CD14-positive monocyte (primary cell): ENCODE measurements around the gene CACNA1C. TPM values are rescaled to one million over a fixed set of nuclear protein-coding genes. Genes with fewer than 3 reads are reported as not detected.

Experiments used
- DNase-seq, 3 donors: peaks; one replicate each; pipeline ENCODE4 v3.0.0-alpha.2; 2011 to 2022
- H2AFZ ChIP-seq: 2 replicates; pipeline ENCODE4 v1.6.0; 2012; ENCODE audit warnings: mild to moderate bottlenecking, low read depth, low read length, inconsistent platforms; ENCODE audit not compliant: insufficient read depth, poor library complexity, severe bottlenecking
- H3K27ac ChIP-seq, 2 donors: 1 replicate in 1 of 2; 2 replicates in 1 of 2; pipeline ENCODE4 v1.5.1; 2012 to 2013; ENCODE audit warnings: low read length in 2 of 2, control low read depth in 1 of 2, inconsistent platforms in 1 of 2, low read depth in 1 of 2, mild to moderate bottlenecking in 1 of 2
- H3K27me3 ChIP-seq, 2 donors: one replicate each; pipeline versions ENCODE4 v1.6.0 to v1.6.1; 2011 to 2013; ENCODE audit warnings: low read length in 2 of 2; ENCODE audit not compliant: control insufficient read depth in 2 of 2, insufficient read depth in 2 of 2
- H3K36me3 ChIP-seq, 2 donors: replicated peaks in 1 of 2; 1 replicate in 1 of 2; 2 replicates in 1 of 2; pipeline versions ENCODE4 v1.5.1 to v1.6.1; 2012 to 2013; ENCODE audit warnings: low read length in 2 of 2, control low read depth in 1 of 2, inconsistent platforms in 1 of 2, mild to moderate bottlenecking in 1 of 2; ENCODE audit not compliant: insufficient read depth in 2 of 2, control insufficient read depth in 1 of 2
- H3K4me1 ChIP-seq, 2 donors: 1 replicate in 1 of 2; 2 replicates in 1 of 2; pipeline versions ENCODE4 v1.5.1 to v1.6.1; 2012 to 2013; ENCODE audit warnings: low read length in 2 of 2, control low read depth in 1 of 2, inconsistent platforms in 1 of 2, mild to moderate bottlenecking in 1 of 2, moderate library complexity in 1 of 2; ENCODE audit not compliant: insufficient read depth in 2 of 2, control insufficient read depth in 1 of 2
- H3K4me2 ChIP-seq: replicated peaks from 2 replicates; pipeline ENCODE3; 2012; ENCODE audit warnings: low read length, moderate library complexity, mild to moderate bottlenecking; ENCODE audit not compliant: poor library complexity, severe bottlenecking; ENCODE audit errors: extremely low read depth
- H3K4me3 ChIP-seq, 3 experiments: fragments of 200-600 bp in 1 of 3; sonication (generic) in 1 of 3; replicated peaks in 1 of 3; 1 replicate in 2 of 3; 2 replicates in 1 of 3; pipeline ENCODE4 v1.5.1; 2011 to 2013; ENCODE audit warnings: low read length in 3 of 3, mild to moderate bottlenecking in 3 of 3, control low read depth in 2 of 3, low read depth in 2 of 3, inconsistent platforms in 1 of 3, moderate library complexity in 1 of 3
- H3K79me2 ChIP-seq: 2 replicates; pipeline ENCODE4 v1.6.0; 2012; ENCODE audit warnings: mild to moderate bottlenecking, control low read depth, inconsistent platforms, low read length, moderate library complexity; ENCODE audit not compliant: insufficient read depth
- H3K9ac ChIP-seq: 2 replicates; pipeline ENCODE4 v1.6.0; 2017; ENCODE audit warnings: low read length, mild to moderate bottlenecking; ENCODE audit not compliant: insufficient read depth, poor library complexity, severe bottlenecking
- H3K9me3 ChIP-seq, 2 donors: replicated peaks in 1 of 2; 1 replicate in 1 of 2; 2 replicates in 1 of 2; pipeline versions ENCODE4 v1.5.1 to v1.6.1; 2012 to 2013; ENCODE audit warnings: low read length in 2 of 2, control low read depth in 1 of 2; ENCODE audit not compliant: control insufficient read depth in 1 of 2, insufficient read depth in 1 of 2
- H4K20me1 ChIP-seq: 2 replicates; pipeline ENCODE4 v1.6.0; 2012; ENCODE audit warnings: mild to moderate bottlenecking, low read length, control low read depth, moderate library complexity; ENCODE audit not compliant: insufficient read depth
- H3K27ac Mint-ChIP-seq, 7 donors: one replicate each; pipeline ENCODE4 v1.8.0; 2020; ENCODE audit warnings: mild to moderate bottlenecking in 7 of 7, mixed read lengths in 7 of 7, moderate library complexity in 6 of 7, inconsistent platforms in 2 of 7
- H3K27me3 Mint-ChIP-seq, 3 donors: one replicate each; pipeline ENCODE4 v1.8.0; 2021 to 2022; ENCODE audit warnings: low read depth in 3 of 3, mild to moderate bottlenecking in 3 of 3, mixed read lengths in 3 of 3, moderate library complexity in 3 of 3, inconsistent platforms in 1 of 3
- H3K36me3 Mint-ChIP-seq, 2 donors: one replicate each; pipeline ENCODE4 v1.8.0; 2020; ENCODE audit warnings: mixed read lengths in 2 of 2, inconsistent platforms in 1 of 2, mild to moderate bottlenecking in 1 of 2
- H3K4me1 Mint-ChIP-seq: one replicate; pipeline ENCODE4 v1.8.0; 2020; ENCODE audit warnings: mild to moderate bottlenecking, mixed read lengths
- H3K4me3 Mint-ChIP-seq, 2 donors: one replicate each; pipeline ENCODE4 v1.8.0; 2020; ENCODE audit warnings: mild to moderate bottlenecking in 2 of 2, mixed read lengths in 2 of 2, moderate library complexity in 1 of 2
- H3K9me3 Mint-ChIP-seq, 7 donors: one replicate each; pipeline ENCODE4 v1.8.0; 2020 to 2022; ENCODE audit warnings: mixed read lengths in 7 of 7, mild to moderate bottlenecking in 6 of 7, moderate library complexity in 6 of 7, inconsistent platforms in 2 of 7
- WGBS: methylation state at CpG from one replicate; pipeline ENCODE4 v1.1.5; 2013; ENCODE audit warnings: missing lambda C conversion rate; ENCODE audit not compliant: insufficient coverage; 5-methylcytosine and 5-hydroxymethylcytosine counted together
- intact Hi-C, 2 donors: fragments of 100-400 bp; cut with micrococcal nuclease; formaldehyde crosslinking; loops; one replicate each; pipeline versions ENCODE4 v1.15.0 to v1.15.1; 2023
- polyA plus RNA-seq, 3 donors: library from polyadenylated mRNA; depleted of rRNA in 1 of 3; unstranded in 2 of 3; stranded (reverse) in 1 of 3; fragments of 300-500 nt in 2 of 3; fragments of >200 nt in 1 of 3; fragmentation: Illumina TruSeq in 2 of 3; gene quantifications; 1 replicate in 2 of 3; 2 replicates in 1 of 3; pipeline ENCODE4 v1.2.3, GENCODE V29; 2012 to 2021
- TF ChIP-seq, protein P1 (sequence below): fragments of 200-600 bp; IDR thresholded peaks from one replicate; pipeline ENCODE4 v1.8.0; 2022; ENCODE audit warnings: antibody characterized with exemption, mild to moderate bottlenecking

Gene CACNA1C
- polyA plus RNA-seq, 3 donors = not detected

- DNase-seq = no peak
- Mint-ChIP-seq H3K4me3 (no peak overlapping the region), H3K27me3 (peaks cover 1 to 5% (median 3%) of the 10 kb centered on the region in 3 donors), H3K36me3 (no peaks in the 10 kb centered on the region), H3K4me1 (peaks cover 32% of the 10 kb centered on the region), H3K9me3 (no peaks in the 10 kb centered on the region), H3K27ac (peak overlapping the region in 1 of 7 donors; percentile 7)
- no peaks in the 10 kb centered on the region for H3K27me3 ChIP-seq
- TF ChIP-seq, protein P1, sequence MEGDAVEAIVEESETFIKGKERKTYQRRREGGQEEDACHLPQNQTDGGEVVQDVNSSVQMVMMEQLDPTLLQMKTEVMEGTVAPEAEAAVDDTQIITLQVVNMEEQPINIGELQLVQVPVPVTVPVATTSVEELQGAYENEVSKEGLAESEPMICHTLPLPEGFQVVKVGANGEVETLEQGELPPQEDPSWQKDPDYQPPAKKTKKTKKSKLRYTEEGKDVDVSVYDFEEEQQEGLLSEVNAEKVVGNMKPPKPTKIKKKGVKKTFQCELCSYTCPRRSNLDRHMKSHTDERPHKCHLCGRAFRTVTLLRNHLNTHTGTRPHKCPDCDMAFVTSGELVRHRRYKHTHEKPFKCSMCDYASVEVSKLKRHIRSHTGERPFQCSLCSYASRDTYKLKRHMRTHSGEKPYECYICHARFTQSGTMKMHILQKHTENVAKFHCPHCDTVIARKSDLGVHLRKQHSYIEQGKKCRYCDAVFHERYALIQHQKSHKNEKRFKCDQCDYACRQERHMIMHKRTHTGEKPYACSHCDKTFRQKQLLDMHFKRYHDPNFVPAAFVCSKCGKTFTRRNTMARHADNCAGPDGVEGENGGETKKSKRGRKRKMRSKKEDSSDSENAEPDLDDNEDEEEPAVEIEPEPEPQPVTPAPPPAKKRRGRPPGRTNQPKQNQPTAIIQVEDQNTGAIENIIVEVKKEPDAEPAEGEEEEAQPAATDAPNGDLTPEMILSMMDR = no peak
- no peak overlapping the region for H2AFZ ChIP-seq
- H4K20me1 ChIP-seq = no peaks in the 10 kb centered on the region
- no peaks in the 10 kb centered on the region for H3K79me2 ChIP-seq
- H3K9ac ChIP-seq = no peak overlapping the region
- no peak overlapping the region for H3K4me3 ChIP-seq
- no peaks in the 10 kb centered on the region for H3K9me3 ChIP-seq
- H3K4me1 ChIP-seq = peaks cover 25% of the 10 kb centered on the region in 2 donors
- WGBS = 98% methylated on average over 5 of the region's 5 CpGs
- intact Hi-C loops = loop anchor here in 1 of 2 donors (5.0 kb wide), 1 partner anchor 46 kb away; no protein-coding TSS in a partner anchor
- H3K4me2 ChIP-seq = no peak overlapping the region
- no peak overlapping the region for H3K27ac ChIP-seq
- no peaks in the 10 kb centered on the region for H3K36me3 ChIP-seq
These were observed 273.7 kb downstream of the CACNA1C start for GRCh38 chr12:2326470-2326869.

DNA sequence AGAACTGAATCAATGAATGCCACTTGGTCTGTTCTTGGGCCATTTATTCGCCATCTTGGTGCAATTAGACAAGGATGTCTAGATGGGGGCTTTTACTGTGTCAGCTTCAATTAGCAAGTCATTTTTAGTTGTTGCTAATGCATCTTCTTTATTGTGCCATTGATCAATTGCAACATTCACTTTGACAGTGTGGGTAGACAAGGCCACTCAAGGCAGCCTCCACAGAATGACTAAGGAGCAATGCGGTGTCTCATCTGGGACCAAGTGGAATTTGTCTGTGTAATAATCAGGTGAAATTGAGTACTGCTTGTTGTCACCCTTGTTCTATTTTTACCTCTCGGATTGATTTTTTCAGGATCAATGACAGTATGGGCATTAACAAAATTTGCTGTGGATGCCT, 275.9 kb downstream of the CACNA1C start:
- DNase-seq = no peak
- TF ChIP-seq, protein P1 = no peak
- Mint-ChIP-seq H3K36me3 (no peaks in the 10 kb centered on the region), H3K27ac (no peak overlapping the region), H3K9me3 (peaks cover 0 to 4% (median 0%) of the 10 kb centered on the region in 7 donors), H3K4me3 (no peak overlapping the region), H3K27me3 (peaks cover 1 to 5% (median 3%) of the 10 kb centered on the region in 3 donors), H3K4me1 (peaks cover 20% of the 10 kb centered on the region)
- Histone ChIP-seq H3K4me1 (peaks cover 14% of the 10 kb centered on the region in 2 donors), H3K9ac (no peak overlapping the region), H4K20me1 (no peaks in the 10 kb centered on the region), H3K27ac (no peak overlapping the region), H3K36me3 (no peaks in the 10 kb centered on the region), H3K79me2 (no peaks in the 10 kb centered on the region), H3K9me3 (no peaks in the 10 kb centered on the region), H3K4me2 (no peak overlapping the region), H3K4me3 (no peak overlapping the region), H3K27me3 (no peaks in the 10 kb centered on the region), H2AFZ (no peak overlapping the region)
- intact Hi-C loops = loop anchor here in 1 of 2 donors (5.0 kb wide), 1 partner anchor 44 kb away; no protein-coding TSS in a partner anchor
- whole genome bisulfite sequencing = 40% methylated on average over 1 of the region's 3 CpGs
